ENCODE measurements around the gene ZNF446. TPM values are rescaled to one million over a fixed set of nuclear protein-coding genes. Genes with fewer than 3 reads are reported as not detected.
A peak's percentile ranks its signal among the peaks of the same experiment; 100 is the strongest.

Gene ZNF446
- total RNA-seq, 1 donor from 2014 or later: 17.4 TPM

GRCh38 chr19:58510084-58510862, 34.1 kb downstream of the ZNF446 start:
- Mint-ChIP-seq H3K27me3 (no peaks in the 10 kb centered on the region), H3K36me3 (peaks cover under 1% of the 10 kb centered on the region), H3K4me1 (ENCODE audit: unreplicated experiment) (peaks cover under 1% of the 10 kb centered on the region), H3K9me3 (peaks cover 5% of the 10 kb centered on the region), H3K27ac (no peak overlapping the region), H3K4me3 (no peak overlapping the region)
- TF ChIP-seq CTCF (conservative IDR thresholded peaks at IDR 0.05): no peak
- no peak for DNase-seq (ENCODE audit: extremely low spot score, unreplicated experiment)

- no peak for DNase-seq (ENCODE audit: extremely low spot score, unreplicated experiment)
- no peak within 1 kb of the TSS for H3K27ac Mint-ChIP-seq
- no peak within 1 kb of the TSS for H3K4me3 Mint-ChIP-seq
These were observed 35.4 kb downstream of the ZNF446 start, which contains the start of gene SLC27A5 for GRCh38 chr19:58511353-58512208. Gene SLC27A5, minus strand, starts transcription at chr19:58511992. Its CDS starts 37 bp downstream, at chr19:58511955.

GRCh38 chr19:58513213-58513693, 37.1 kb downstream of the ZNF446 start:
- DNase-seq (ENCODE audit: extremely low spot score, unreplicated experiment): no peak
- H3K36me3 Mint-ChIP-seq: peaks cover 5% of the 10 kb centered on the region

More at GRCh38 chr19:58511353-58512208, 35.4 kb downstream of the ZNF446 start, which contains the start of gene SLC27A5:
- H3K36me3 Mint-ChIP-seq: peaks cover 5% of the 10 kb centered on the region
- no peaks in the 10 kb centered on the region for H3K27me3 Mint-ChIP-seq
- peaks cover 5% of the 10 kb centered on the region for H3K9me3 Mint-ChIP-seq
- H3K4me1 Mint-ChIP-seq (ENCODE audit: unreplicated experiment): peaks cover 8% of the 10 kb centered on the region
- TF ChIP-seq CTCF (conservative IDR thresholded peaks at IDR 0.05): no peak

GRCh38 chr19:58513694-58514563, 37.8 kb downstream of the ZNF446 start:
- Mint-ChIP-seq H3K9me3 (no peaks in the 10 kb centered on the region), H3K4me1 (ENCODE audit: unreplicated experiment) (peaks cover 11% of the 10 kb centered on the region), H3K4me3 (peak overlapping the region; percentile 87), H3K27ac (peak overlapping the region; percentile 70), H3K27me3 (no peaks in the 10 kb centered on the region), H3K36me3 (peaks cover 5% of the 10 kb centered on the region)
- peak; percentile 96 for DNase-seq (ENCODE audit: extremely low spot score, unreplicated experiment)
- TF ChIP-seq CTCF (conservative IDR thresholded peaks at IDR 0.05): peak; percentile 98

More at GRCh38 chr19:58513213-58513693, 37.1 kb downstream of the ZNF446 start:
- peaks cover 8% of the 10 kb centered on the region for H3K4me1 Mint-ChIP-seq (ENCODE audit: unreplicated experiment)
- H3K27me3 Mint-ChIP-seq: no peaks in the 10 kb centered on the region
- H3K9me3 Mint-ChIP-seq: no peaks in the 10 kb centered on the region
- peak overlapping the region; percentile 70 for H3K27ac Mint-ChIP-seq
- no peak overlapping the region for H3K4me3 Mint-ChIP-seq
- no peak for TF ChIP-seq CTCF (conservative IDR thresholded peaks at IDR 0.05)

GRCh38 chr19:58514564-58515022, 38.4 kb downstream of the ZNF446 start:
- Mint-ChIP-seq H3K4me3 (peak overlapping the region; percentile 87), H3K9me3 (no peaks in the 10 kb centered on the region), H3K27ac (peak overlapping the region; percentile 70), H3K36me3 (peaks cover 5% of the 10 kb centered on the region), H3K27me3 (no peaks in the 10 kb centered on the region), H3K4me1 (ENCODE audit: unreplicated experiment) (peaks cover 13% of the 10 kb centered on the region)
- no peak for TF ChIP-seq CTCF (conservative IDR thresholded peaks at IDR 0.05)
- DNase-seq (ENCODE audit: extremely low spot score, unreplicated experiment): no peak

Measured in type B pancreatic cell (in vitro differentiated cells).